IPS-18a (cell line): ENCODE data around the gene FGF16.

Experiments used
- H3K27ac ChIP-seq: one replicate; pipeline ENCODE4 v1.5.1; 2013; ENCODE audit warnings: low read length
- H3K27me3 ChIP-seq: one replicate; pipeline ENCODE4 v1.6.1; 2013; ENCODE audit warnings: mild to moderate bottlenecking, low read length; ENCODE audit not compliant: control insufficient read depth, insufficient read depth
- H3K36me3 ChIP-seq: one replicate; pipeline ENCODE4 v1.6.1; 2013; ENCODE audit warnings: low read depth, low read length; ENCODE audit not compliant: control insufficient read depth
- H3K4me1 ChIP-seq: one replicate; pipeline ENCODE4 v1.6.1; 2013; ENCODE audit warnings: low read depth, low read length; ENCODE audit not compliant: control insufficient read depth
- H3K4me3 ChIP-seq: one replicate; pipeline ENCODE4 v1.5.1; 2013; ENCODE audit warnings: low read length
- H3K9ac ChIP-seq: one replicate; pipeline ENCODE4 v1.6.1; 2013; ENCODE audit warnings: mild to moderate bottlenecking, low read length, moderate library complexity
- H3K9me3 ChIP-seq: one replicate; pipeline ENCODE4 v1.6.1; 2013; ENCODE audit warnings: low read depth, low read length; ENCODE audit not compliant: control insufficient read depth

FGF16 gene

DNA sequence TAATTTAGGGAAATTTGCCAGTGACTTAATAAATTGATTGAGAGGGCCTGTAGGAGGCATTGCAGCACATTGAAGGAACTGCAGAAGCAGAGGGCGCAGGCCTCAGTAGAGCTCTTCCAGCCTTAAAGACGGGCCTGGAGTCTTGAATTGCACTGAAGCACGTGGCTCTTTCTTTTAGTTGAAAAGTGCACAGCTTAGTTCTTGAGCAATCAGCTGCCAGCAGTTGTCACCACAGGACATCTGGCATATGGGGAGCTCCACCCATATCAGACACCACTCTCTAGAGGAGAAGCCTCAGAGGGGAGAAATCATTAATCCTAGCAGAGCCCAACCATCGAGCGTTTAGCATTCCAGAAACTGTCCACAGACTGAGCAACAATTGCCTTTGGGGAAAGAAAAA lies 16.0 kb upstream of the FGF16 start:
- Histone ChIP-seq H3K9me3 (peaks cover 11% of the 10 kb centered on the region), H3K27me3 (no peaks in the 10 kb centered on the region), H3K36me3 (no peaks in the 10 kb centered on the region), H3K4me1 (no peaks in the 10 kb centered on the region), H3K27ac (no peak overlapping the region), H3K9ac (no peak overlapping the region), H3K4me3 (no peak overlapping the region)

DNA sequence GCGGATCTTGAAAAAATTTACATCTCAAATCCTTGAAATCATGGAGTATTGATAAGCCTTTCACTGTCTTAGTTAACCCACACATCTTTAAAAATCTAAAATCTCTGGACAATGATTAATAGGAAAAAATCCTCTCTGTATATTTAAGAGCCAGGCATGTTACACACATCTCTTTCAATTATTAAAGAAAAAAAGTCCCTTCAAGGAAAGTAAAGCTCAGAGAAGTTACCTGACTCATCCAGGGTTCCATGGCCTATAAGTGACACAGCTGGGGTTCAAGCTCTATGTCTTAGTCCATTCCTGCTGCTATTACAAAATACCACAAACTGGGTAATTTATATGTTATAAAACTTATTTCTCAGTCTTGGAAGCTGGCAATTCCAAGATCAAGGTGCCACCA lies 14.2 kb upstream of the FGF16 start:
- Histone ChIP-seq H3K4me1 (no peaks in the 10 kb centered on the region), H3K4me3 (no peak overlapping the region), H3K27ac (no peak overlapping the region), H3K9ac (no peak overlapping the region), H3K36me3 (no peaks in the 10 kb centered on the region), H3K27me3 (no peaks in the 10 kb centered on the region), H3K9me3 (peaks cover 11% of the 10 kb centered on the region)

DNA sequence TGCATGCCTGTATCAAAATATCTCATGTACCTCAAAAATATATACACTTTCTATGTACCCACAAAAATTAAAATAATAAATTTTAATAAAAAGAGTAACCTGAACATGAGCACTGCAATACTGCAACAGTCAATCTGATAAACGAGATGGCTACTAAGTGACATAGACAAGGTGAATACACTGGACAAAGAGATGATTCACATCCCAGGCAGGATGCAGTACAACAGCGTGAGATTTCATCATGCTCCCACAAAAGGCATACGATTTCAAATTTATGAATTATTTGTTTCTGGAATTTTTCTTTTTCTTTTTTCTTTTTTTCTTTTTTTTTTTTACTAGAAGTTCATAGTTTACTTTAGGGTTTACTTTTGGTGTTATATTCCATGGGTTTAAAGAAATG lies 12.2 kb upstream of the FGF16 start:
- no peak overlapping the region for H3K9ac ChIP-seq

DNA sequence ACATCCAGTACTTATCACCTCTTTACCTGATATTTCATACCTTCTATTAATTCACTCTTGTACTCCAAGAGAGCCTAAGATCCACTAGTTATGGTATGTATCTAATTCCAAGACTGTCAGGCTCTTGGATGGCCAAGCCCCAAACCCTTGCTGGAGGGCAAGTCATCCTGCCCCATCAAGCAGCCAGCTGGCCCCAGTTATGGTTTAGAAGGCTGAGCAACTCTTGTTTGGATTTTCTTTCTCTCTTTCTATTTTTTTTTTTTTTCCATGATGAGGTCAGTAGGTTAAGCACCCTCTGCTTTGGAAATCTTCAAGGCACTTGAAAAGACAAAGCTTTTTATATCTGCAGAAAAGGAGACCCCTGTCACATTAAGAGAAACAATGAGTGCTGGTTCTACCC lies 10.9 kb upstream of the FGF16 start:
- H3K27me3 ChIP-seq = no peaks in the 10 kb centered on the region
- peaks cover 4% of the 10 kb centered on the region for H3K4me1 ChIP-seq
- no peak overlapping the region for H3K9ac ChIP-seq
- no peaks in the 10 kb centered on the region for H3K36me3 ChIP-seq
- no peak overlapping the region for H3K27ac ChIP-seq
- H3K4me3 ChIP-seq = no peak overlapping the region
- peaks cover 13% of the 10 kb centered on the region for H3K9me3 ChIP-seq

More for the DNA sequence above, 12.2 kb upstream of the FGF16 start:
- no peak overlapping the region for H3K4me3 ChIP-seq
- H3K4me1 ChIP-seq = peaks cover under 1% of the 10 kb centered on the region
- H3K9me3 ChIP-seq = peaks cover 11% of the 10 kb centered on the region
- H3K27me3 ChIP-seq = no peaks in the 10 kb centered on the region
- no peaks in the 10 kb centered on the region for H3K36me3 ChIP-seq
- H3K27ac ChIP-seq = no peak overlapping the region

DNA sequence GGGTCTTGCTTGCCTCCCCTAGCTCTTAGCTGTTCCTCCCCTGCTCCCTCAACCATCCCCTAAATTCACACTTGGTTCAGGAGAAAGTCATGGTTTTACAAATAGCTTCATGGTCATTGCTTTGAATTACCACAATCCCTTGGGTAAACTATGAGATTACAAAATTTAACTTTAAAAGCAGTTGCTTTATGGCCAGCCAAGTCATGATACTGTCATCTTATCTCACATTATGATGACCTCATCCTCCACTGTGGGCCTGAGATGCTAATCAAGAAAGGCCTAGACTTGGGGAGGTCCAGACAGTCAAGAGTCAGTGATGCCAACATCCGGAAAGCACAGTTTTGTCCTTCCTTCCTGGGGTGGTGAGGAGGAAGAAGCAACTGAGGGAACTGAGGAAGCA lies 10.5 kb upstream of the FGF16 start:
- H3K9ac ChIP-seq = no peak overlapping the region
- H3K36me3 ChIP-seq = no peaks in the 10 kb centered on the region
- no peak overlapping the region for H3K27ac ChIP-seq
- H3K4me1 ChIP-seq = peaks cover 4% of the 10 kb centered on the region
- no peaks in the 10 kb centered on the region for H3K27me3 ChIP-seq
- peaks cover 13% of the 10 kb centered on the region for H3K9me3 ChIP-seq
- H3K4me3 ChIP-seq = no peak overlapping the region

- no peaks in the 10 kb centered on the region for H3K27me3 ChIP-seq
- peaks cover 5% of the 10 kb centered on the region for H3K9me3 ChIP-seq
- peaks cover 4% of the 10 kb centered on the region for H3K4me1 ChIP-seq
- H3K9ac ChIP-seq = no peak overlapping the region
- no peaks in the 10 kb centered on the region for H3K36me3 ChIP-seq
- no peak overlapping the region for H3K27ac ChIP-seq
- no peak overlapping the region for H3K4me3 ChIP-seq
Measured at GRCh38 chrX:77440330-77440729, 6.9 kb upstream of the FGF16 start.

DNA sequence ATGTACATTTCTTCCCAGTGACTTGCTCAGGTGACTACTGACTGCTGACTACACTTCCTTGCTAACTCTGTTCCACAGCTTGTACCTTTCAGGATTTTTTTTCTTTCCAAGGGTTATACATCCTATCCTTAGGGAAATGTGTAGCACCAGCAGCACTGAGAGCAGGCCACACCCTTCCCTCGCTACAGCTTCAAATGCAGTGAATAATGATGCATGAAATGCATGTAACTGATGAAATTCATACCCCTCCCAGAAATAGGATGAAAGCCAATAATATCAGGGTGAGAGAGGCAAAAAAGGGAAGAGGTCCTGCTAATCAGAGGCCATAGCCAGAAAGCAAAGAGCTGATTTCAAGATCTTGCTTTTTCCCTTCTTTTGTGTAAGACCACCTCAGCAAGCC lies 6.2 kb upstream of the FGF16 start:
- H3K27ac ChIP-seq = no peak overlapping the region
- H3K9me3 ChIP-seq = peaks cover 3% of the 10 kb centered on the region
- H3K4me3 ChIP-seq = no peak overlapping the region
- H3K36me3 ChIP-seq = no peaks in the 10 kb centered on the region
- H3K4me1 ChIP-seq = peaks cover 4% of the 10 kb centered on the region
- H3K9ac ChIP-seq = no peak overlapping the region
- no peaks in the 10 kb centered on the region for H3K27me3 ChIP-seq

DNA sequence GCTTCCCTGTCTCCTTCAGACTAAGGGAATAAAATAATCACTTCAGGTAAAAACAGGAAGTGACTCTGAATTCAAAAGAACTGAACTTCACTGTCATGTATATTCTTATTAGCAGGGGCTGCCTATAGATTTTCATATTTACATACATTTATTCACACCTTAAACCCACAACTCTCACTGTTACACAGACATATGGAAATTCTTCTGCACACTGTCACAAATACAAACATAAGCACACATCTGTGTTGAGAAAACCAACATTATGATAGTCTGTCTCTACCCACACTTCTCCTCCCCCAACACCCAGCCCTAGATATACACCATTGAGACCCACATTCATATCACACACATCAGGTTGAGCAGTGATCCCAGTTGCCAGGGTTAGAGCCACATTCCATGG lies 5.7 kb upstream of the FGF16 start:
- no peak overlapping the region for H3K4me3 ChIP-seq
- no peaks in the 10 kb centered on the region for H3K36me3 ChIP-seq
- H3K27me3 ChIP-seq = peaks cover 4% of the 10 kb centered on the region
- H3K9ac ChIP-seq = no peak overlapping the region
- peaks cover 2% of the 10 kb centered on the region for H3K9me3 ChIP-seq
- peaks cover 4% of the 10 kb centered on the region for H3K4me1 ChIP-seq
- H3K27ac ChIP-seq = no peak overlapping the region

DNA sequence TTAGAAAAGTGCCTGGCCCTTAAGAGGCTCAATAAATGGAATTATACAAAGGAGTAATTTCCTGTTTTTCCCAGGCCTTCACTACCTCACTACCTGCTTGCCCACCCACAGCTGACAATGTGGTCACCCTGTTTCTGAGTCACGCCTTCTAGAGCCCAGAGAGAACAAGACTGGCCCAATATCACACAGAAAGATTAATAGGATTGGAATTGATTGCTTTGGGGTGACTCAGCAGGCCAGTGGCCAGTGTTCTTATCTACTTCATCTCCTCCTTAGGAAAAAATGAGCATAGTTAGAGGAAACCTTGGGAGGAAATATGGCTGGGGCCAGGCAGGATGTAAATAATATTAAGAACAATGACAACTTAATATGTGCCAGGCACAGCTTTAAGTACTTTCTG lies 4.5 kb upstream of the FGF16 start:
- no peak overlapping the region for H3K27ac ChIP-seq
- no peaks in the 10 kb centered on the region for H3K36me3 ChIP-seq
- H3K4me1 ChIP-seq = peaks cover 4% of the 10 kb centered on the region
- H3K27me3 ChIP-seq = peaks cover 13% of the 10 kb centered on the region
- peaks cover 2% of the 10 kb centered on the region for H3K9me3 ChIP-seq
- H3K9ac ChIP-seq = no peak overlapping the region
- no peak overlapping the region for H3K4me3 ChIP-seq

GRCh38 chrX:77444075-77444474 lies 3.1 kb upstream of the FGF16 start:
- Histone ChIP-seq H3K4me3 (no peak overlapping the region), H3K9me3 (peaks cover 2% of the 10 kb centered on the region), H3K36me3 (no peaks in the 10 kb centered on the region), H3K4me1 (peaks cover 4% of the 10 kb centered on the region), H3K9ac (no peak overlapping the region), H3K27ac (no peak overlapping the region), H3K27me3 (peaks cover 21% of the 10 kb centered on the region)

GRCh38 chrX:77444545-77444944 lies 2.6 kb upstream of the FGF16 start:
- H3K27ac ChIP-seq = no peak overlapping the region
- H3K9me3 ChIP-seq = peaks cover 2% of the 10 kb centered on the region
- no peak overlapping the region for H3K4me3 ChIP-seq
- no peak overlapping the region for H3K9ac ChIP-seq
- peaks cover 21% of the 10 kb centered on the region for H3K27me3 ChIP-seq
- H3K36me3 ChIP-seq = no peaks in the 10 kb centered on the region
- peaks cover 4% of the 10 kb centered on the region for H3K4me1 ChIP-seq

GRCh38 chrX:77446029-77446585 lies 1.1 kb upstream of the FGF16 start:
- peaks cover under 1% of the 10 kb centered on the region for H3K9me3 ChIP-seq
- peak overlapping the region; percentile 44 for H3K4me3 ChIP-seq
- no peak overlapping the region for H3K27ac ChIP-seq
- H3K36me3 ChIP-seq = no peaks in the 10 kb centered on the region
- peaks cover 21% of the 10 kb centered on the region for H3K27me3 ChIP-seq
- no peaks in the 10 kb centered on the region for H3K4me1 ChIP-seq
- no peak overlapping the region for H3K9ac ChIP-seq
